ENCODE data around the gene C15orf62. TPM values are rescaled to one million over a fixed set of nuclear protein-coding genes. Genes with fewer than 3 reads are reported as not detected.

Gene C15orf62
- total RNA-seq, 1 donor from 2014 or later, result 1.8 TPM

DNA sequence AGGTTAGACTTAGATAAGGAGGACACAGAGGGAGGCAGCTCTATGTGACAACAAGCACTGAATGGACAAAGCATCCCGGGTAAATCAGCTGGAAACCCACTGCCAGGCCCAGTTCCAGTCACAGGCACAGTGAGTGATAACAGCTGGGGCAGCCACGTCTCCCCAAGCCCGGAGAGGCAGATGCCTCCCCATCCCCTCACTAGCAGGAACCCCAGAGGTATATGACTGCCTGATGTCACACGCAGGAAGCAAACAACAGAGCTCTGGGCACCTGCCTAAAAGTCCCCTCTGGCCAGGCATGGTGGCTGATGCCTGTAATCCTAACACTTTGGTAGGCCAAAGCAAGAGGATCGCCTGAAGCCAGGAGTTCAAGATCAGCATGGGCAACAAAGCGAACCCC is 18.2 kb downstream of the C15orf62 start:
- Histone ChIP-seq H3K27me3 (ENCODE audit: control insufficient read depth, insufficient read depth, low read length) (no peaks in the 10 kb centered on the region), H3K36me3 (ENCODE audit: control insufficient read depth, insufficient read depth, low read length) (no peaks in the 10 kb centered on the region), H3K4me3 (ENCODE audit: low read depth, low read length) (no peak overlapping the region)
- TF ChIP-seq, protein P1, sequence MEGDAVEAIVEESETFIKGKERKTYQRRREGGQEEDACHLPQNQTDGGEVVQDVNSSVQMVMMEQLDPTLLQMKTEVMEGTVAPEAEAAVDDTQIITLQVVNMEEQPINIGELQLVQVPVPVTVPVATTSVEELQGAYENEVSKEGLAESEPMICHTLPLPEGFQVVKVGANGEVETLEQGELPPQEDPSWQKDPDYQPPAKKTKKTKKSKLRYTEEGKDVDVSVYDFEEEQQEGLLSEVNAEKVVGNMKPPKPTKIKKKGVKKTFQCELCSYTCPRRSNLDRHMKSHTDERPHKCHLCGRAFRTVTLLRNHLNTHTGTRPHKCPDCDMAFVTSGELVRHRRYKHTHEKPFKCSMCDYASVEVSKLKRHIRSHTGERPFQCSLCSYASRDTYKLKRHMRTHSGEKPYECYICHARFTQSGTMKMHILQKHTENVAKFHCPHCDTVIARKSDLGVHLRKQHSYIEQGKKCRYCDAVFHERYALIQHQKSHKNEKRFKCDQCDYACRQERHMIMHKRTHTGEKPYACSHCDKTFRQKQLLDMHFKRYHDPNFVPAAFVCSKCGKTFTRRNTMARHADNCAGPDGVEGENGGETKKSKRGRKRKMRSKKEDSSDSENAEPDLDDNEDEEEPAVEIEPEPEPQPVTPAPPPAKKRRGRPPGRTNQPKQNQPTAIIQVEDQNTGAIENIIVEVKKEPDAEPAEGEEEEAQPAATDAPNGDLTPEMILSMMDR (IDR thresholded peaks at IDR 0.05; ENCODE audit: insufficient read depth, low read length, severe bottlenecking), result no peak
- no peak for FAIRE-seq
- no peak for DNase-seq (ENCODE audit: low read depth)

DNA sequence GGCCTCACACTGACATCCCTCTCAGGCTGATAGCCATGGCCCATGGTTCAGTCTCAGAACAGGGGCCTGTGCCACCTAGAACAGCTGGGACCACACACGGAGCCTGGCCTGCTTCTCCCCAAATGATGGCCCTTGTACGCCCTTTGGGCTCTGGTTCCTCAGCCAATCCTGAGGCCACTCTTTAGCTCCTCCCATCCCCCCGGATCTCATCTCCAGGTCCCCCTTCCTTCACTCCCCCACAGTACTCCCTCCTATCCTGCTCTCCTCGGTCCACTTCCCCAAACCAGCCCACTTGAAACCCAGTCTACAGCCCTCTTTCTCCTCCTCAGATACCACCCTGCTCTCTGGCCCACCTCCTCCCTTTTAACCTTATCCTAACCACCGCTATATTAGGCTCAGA is 19.3 kb downstream of the C15orf62 start:
- DNase-seq (ENCODE audit: low read depth), result no peak
- H3K36me3 ChIP-seq (ENCODE audit: control insufficient read depth, insufficient read depth, low read length), result no peaks in the 10 kb centered on the region
- no peak for FAIRE-seq
- TF ChIP-seq, protein P1 (IDR thresholded peaks at IDR 0.05; ENCODE audit: insufficient read depth, low read length, severe bottlenecking), result no peak
- no peaks in the 10 kb centered on the region for H3K27me3 ChIP-seq (ENCODE audit: control insufficient read depth, insufficient read depth, low read length)
- H3K4me3 ChIP-seq (ENCODE audit: low read depth, low read length), result no peak overlapping the region

DNA sequence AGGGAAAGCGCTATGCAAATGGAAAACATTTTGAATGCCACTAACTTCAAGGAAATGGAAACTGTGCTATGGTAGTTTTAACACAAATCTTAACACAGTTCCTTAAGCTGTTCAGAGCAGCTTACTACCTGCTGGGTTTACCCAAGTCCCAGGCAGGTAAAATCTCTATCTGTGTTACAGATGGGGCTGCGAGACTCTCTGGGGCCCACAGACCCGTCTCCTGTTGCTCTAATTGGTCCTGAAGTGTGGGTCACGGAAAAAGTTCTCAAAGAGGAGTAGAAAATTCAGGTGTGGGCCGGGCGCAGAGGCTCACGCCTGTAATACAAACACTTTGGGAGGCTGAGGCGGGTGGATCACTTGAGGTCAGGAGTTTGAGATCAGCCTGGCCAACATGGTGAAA is 20.2 kb downstream of the C15orf62 start:
- TF ChIP-seq, protein P1 (IDR thresholded peaks at IDR 0.05; ENCODE audit: insufficient read depth, low read length, severe bottlenecking), result no peak
- FAIRE-seq (no peak), DNase-seq (ENCODE audit: low read depth) (no peak)
- Histone ChIP-seq H3K4me3 (ENCODE audit: low read depth, low read length) (no peak overlapping the region), H3K27me3 (ENCODE audit: control insufficient read depth, insufficient read depth, low read length) (no peaks in the 10 kb centered on the region), H3K36me3 (ENCODE audit: control insufficient read depth, insufficient read depth, low read length) (no peaks in the 10 kb centered on the region)

DNA sequence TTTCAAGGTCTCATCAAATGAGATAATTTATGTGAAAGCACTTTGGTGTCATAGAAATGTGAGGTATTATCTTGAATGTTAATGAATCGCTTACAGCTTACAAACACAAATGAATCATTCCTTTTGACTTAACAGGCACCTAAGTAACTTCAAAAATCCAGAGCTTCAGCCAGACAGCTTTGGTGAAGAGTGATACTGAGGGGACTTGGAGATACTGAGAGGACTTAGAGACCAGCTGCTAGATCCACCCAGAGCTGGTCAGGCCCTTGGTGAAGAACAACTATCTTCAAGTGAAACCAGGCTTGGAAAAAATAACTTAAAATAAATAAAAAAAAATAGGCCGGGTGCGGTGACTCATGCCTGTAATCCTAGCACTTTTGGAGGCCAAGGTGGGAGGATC is 20.9 kb downstream of the C15orf62 start:
- TF ChIP-seq, protein P1 (IDR thresholded peaks at IDR 0.05; ENCODE audit: insufficient read depth, low read length, severe bottlenecking), result no peak
- peak; percentile 71 for DNase-seq (ENCODE audit: low read depth)
- Histone ChIP-seq H3K4me3 (ENCODE audit: low read depth, low read length) (no peak overlapping the region), H3K27me3 (ENCODE audit: control insufficient read depth, insufficient read depth, low read length) (no peaks in the 10 kb centered on the region), H3K36me3 (ENCODE audit: control insufficient read depth, insufficient read depth, low read length) (no peaks in the 10 kb centered on the region)
- no peak for FAIRE-seq

DNA sequence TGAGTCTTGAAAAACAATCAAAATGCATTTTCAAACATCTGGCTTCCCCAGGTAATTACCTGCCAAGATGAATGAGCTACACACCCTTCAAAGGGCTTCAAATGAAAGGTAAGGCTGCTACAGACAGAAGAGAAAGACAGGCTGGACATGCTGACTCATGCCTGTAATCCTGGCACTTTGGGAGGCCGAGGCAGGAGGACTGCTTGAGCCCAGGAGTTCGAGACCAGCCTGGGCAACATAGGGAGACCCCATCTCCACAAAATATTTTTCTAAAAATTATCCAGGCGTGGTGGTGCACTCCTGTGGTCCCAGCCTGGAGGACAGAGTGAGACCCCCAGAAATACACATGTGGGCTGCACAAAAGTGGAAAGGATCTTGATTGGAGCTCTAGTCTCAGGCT is 22.6 kb downstream of the C15orf62 start:
- TF ChIP-seq, protein P1 (IDR thresholded peaks at IDR 0.05; ENCODE audit: insufficient read depth, low read length, severe bottlenecking), result no peak
- no peaks in the 10 kb centered on the region for H3K36me3 ChIP-seq (ENCODE audit: control insufficient read depth, insufficient read depth, low read length)
- FAIRE-seq, result no peak

DNA sequence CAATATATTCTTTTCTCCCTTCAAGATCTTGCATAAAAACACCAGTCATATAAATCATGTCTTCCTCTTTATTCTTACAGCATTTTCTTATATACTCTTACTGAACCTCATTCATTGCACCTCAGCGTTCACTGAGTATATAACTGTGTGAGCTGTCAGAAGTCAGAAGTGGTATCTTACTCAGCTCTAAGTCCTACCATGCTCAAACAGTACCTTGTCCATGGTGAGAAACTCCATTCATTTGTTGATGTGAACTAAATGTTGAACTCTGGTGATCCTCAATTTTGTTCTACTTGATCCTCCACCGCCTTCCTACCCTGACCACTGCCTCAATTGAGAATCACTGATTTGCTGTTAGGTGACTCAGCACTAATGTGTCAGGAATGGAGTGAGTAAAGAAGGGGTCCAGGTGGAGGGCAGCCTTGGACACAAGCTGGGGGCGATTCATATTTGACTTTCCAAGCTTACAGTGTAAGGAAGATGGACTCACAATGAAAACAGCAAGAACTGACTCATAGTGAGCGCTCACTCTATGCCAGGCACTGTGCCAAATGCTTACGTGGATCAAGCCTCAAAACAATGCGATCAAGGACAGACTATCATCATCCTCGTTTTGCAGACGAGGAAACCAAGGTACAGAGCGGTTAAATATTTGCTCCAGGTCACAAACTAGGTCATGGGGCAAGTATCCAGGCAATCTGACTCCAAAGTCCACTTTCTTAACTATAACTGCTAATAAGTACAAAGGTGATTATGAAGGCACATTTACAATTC is 23.6 kb downstream of the C15orf62 start:
- FAIRE-seq, result peak; percentile 36
- no peaks in the 10 kb centered on the region for H3K36me3 ChIP-seq (ENCODE audit: control insufficient read depth, insufficient read depth, low read length)
- H3K4me3 ChIP-seq (ENCODE audit: low read depth, low read length), result no peak overlapping the region
- peak; percentile 98 for DNase-seq (ENCODE audit: low read depth)
- no peaks in the 10 kb centered on the region for H3K27me3 ChIP-seq (ENCODE audit: control insufficient read depth, insufficient read depth, low read length)
- TF ChIP-seq, protein P1 (IDR thresholded peaks at IDR 0.05; ENCODE audit: insufficient read depth, low read length, severe bottlenecking), result no peak

More for the DNA sequence above, 22.6 kb downstream of the C15orf62 start:
- DNase-seq (ENCODE audit: low read depth), result no peak
- no peaks in the 10 kb centered on the region for H3K27me3 ChIP-seq (ENCODE audit: control insufficient read depth, insufficient read depth, low read length)
- no peak overlapping the region for H3K4me3 ChIP-seq (ENCODE audit: low read depth, low read length)
